ENCODE results near the gene GPR68.
"Not testable (repeated sequence)": the region's sequence is repeated elsewhere in the genome, so short reads cannot be mapped to it uniquely, and the experiment has no call there.

GPR68 gene

DNA sequence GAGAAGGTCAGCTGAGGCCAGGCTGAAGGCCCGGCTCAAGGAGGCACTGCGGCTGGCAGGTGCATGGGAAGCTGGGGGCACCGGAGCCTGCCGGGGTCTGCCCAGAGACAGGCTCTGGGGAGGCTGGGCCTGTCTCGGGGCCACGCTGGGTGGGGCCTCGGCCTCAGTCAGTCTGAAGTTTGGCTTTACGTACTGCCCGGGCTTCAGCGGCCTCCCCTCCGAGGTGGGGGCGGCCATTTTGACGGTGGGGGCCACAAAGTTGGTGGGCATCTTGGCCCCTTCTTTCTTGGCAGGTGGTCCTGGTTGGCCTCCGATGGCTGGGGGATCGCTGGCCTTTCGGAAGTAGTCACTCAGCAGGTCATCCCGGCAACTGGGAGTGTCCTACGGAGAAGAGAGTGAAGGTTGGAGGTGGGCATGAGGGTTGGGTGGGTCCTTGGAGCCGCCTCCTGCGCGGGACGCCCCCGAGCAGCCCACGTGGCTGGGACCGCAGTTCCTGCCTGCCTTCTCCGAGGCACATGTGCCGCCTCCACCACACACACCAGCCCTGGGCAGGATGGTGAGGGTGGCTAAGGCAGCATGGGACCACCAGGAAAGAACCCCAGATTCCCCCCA lies 28.9 kb upstream of the GPR68 start:
- H3K4me3 ChIP-seq (ENCODE audit: low read depth, low read length), result no peak overlapping the region

DNA sequence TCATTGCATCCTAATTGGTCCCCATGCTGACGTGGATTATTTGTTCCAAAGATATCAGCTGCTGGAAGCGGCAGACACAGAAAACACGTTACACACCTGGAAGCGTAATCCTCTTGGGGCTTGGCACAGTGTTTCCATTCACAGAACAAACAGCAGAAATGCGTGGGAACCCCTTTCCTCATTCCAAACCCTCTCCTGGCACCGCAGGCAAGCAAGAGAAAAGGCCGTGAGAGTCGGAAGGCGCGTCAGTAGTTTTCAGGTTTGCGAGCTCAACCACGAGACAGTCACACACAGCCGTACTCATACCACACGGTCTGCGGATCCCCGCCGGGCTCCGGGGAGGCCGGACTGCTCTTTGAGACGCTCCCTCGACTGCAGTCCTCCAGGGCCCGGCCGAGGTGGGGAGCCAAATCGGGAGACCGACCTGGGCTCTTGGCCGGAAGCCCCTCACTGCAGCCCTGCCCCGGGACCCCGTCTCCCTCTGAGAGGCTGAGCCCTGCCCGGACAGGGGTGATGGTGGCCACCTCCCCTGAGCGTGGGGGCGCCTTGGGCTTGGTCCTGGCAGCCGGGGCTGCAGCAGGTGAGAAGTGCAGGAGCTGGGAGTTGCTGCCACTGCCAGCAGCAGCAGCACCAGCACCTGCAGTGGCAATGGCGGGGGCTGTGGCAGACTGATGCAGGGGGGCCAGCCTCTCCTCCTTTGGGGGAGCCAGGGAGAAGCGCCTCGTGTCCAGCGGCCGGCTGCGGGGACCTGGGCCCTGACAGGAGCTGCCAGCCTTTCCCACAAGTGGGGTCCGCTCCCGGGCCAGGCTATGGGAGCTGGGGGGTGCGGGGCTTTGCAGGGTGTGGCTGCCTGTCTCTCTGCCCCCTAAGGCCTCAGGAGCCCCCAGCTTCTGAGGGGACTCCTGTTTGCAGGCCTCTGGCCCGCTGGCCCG lies 28.1 kb upstream of the GPR68 start:
- no peak overlapping the region for H3K4me3 ChIP-seq (ENCODE audit: low read depth, low read length)

DNA sequence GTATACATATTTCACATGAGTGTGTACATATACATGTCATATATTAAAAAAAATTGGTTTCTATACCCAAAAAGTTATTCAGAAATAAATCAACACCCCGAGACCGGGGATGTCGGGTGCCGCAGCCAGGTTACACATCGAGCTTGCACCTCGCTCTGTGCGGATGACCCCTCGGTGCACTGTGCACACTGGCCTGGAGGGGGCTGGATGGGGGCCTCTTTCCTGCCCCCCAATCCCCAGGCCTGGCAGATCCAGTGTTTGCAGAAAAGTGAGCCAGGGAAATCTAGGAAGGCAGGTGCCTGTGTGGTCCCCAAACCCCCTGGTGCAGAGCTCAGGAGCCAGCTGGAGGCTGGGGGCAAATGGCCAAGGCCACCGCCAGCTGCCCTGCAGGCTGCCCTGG lies 27.1 kb upstream of the GPR68 start:
- no peak overlapping the region for H3K4me3 ChIP-seq (ENCODE audit: low read depth, low read length)

DNA sequence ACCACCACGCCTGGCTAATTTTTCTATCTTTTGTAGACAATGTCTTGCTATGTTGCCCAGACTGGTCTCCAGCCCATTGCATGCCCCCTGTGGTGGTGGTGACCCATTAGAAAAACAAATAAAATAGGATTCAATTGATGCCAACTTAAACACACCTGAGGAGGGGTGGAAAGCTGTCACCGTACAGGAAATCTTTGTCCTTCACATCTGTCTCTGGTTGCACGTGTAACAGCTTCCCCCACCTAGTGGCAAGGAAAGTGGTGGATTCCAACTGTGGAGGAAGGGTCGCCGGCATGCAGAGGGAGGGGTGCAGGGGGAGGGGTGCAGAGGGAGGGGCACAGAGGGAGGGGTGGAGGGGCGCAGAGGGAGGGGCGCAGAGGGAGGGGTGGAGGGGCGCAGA lies 26.1 kb upstream of the GPR68 start:
- H3K4me3 ChIP-seq (ENCODE audit: low read depth, low read length), result no peak overlapping the region

DNA sequence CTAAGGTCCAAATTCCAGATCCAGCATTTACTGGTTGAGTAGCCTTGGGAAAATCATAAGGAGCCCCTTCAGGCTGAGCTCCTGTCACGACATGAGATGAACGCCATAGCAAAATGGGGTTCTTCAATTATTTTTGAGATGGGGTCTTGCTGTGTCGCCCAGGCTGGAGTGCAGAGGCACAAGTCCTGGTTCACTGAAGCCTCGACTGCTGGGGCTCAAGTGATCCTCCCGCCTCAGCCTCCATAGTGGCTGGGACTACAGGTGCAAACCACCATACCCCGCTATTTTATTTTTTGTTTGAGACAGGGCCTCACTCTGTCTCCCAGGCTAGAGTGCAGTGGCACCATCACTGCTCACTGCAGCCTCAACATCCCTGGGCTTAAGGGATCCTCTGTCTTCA lies 25.7 kb upstream of the GPR68 start:
- H3K4me3 ChIP-seq (ENCODE audit: low read depth, low read length), result no peak overlapping the region

DNA sequence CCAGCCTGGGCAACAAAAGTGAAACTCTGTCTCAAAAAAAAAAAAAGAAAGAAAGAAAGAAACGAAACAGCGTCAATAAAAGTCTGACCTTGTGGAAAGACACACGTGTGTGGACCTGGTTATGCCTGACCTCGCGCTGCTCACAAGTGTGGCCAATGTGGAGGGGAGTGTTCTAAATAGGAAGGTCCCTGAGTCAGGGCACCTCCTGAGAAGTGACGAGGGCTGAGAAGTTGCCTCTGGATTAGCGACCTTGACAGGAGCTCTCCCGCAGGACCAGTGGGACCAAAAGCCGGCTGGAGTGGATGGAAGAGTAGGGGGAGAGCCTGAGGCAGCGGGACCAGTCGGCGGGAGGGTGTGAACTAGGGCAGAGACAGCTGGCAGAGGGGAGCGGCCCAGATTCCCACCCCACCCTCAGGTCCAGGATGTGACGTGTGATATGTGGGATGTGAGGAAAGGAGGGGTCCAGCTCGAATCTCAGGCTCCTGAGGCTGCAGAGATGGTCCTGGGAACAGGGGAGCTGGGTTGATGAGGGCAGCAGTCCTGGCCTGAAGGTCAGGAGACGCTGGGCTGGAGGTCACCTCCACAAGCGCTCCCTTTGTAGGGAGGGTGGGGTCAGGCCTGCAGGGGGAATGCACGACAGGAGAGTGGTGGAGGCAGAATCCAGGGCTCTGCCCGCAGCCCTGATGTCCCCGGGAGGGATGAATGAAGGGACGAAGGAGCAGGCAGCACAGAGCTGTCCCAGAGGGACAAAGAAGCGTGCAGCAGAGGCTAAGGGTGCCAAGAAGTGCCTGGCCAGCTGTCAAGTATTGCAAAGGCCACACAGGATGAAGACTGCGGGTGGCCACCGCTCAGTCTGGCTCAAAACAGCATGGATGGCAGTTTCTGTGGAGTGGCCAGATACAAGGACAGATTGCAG lies 24.8 kb upstream of the GPR68 start:
- no peak overlapping the region for H3K4me3 ChIP-seq (ENCODE audit: low read depth, low read length)

DNA sequence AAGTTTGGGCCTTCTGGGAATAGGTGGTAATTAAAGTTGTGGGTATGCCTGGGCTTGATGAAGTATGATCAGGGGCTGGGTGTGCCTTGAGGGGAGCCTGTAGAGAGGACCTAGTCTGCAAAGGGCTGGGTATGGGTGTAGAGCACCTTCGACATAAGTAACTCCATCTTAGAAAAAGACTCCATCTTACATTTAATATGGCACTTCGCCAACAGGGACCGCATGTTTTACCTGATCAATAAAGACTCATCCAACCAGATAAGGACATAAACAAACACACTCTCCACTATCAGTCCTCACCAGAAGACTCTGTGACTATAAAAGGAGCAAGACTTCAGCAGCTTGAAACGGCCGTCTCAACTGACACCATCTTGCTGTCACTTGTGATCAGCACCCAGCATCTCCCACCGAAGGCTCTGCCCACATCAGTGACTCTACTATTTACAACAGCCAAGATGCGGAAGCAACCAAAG lies 23.5 kb upstream of the GPR68 start:
- no peak overlapping the region for H3K4me3 ChIP-seq (ENCODE audit: low read depth, low read length)

DNA sequence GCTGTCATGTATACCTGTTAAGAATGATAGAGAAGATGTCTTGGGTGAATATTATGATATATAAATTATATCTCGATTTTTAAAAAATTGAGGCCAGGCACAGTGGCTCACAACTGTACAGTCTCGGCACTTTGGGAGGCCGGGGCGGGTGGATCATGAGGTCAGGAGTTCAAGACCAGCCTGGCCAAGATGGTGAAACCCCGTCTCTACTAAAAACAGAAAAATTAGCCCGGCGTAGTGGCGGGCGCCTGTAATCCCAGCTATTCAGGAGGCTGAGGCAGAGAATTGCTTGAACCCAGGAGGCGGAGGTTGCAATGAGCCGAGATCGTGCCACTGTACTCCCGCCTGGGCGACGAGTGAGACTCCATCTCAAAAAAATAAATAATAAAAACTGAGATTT lies 21.8 kb upstream of the GPR68 start:
- H3K4me3 ChIP-seq (ENCODE audit: low read depth, low read length), result not testable (repeated sequence)

DNA sequence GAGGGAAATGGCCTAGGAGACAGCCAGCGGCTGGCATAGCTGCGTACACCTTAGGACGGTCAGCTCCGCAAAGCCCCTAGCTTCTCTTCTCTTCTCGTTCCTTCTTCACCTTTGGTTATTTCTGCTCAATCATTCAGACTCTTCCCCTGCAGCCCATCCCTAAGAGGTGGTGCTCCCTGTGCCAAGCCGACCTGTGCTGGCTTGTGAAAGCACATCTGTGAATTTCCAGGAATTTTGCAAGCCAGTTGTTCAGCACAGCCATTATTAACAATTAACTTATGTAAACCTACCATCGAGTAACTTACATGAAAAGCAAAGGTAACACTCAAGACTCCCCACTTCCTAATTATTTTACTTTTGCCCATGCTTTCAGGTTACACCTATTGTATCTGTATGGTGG lies 20.9 kb upstream of the GPR68 start:
- H3K4me3 ChIP-seq (ENCODE audit: low read depth, low read length), result no peak overlapping the region

DNA sequence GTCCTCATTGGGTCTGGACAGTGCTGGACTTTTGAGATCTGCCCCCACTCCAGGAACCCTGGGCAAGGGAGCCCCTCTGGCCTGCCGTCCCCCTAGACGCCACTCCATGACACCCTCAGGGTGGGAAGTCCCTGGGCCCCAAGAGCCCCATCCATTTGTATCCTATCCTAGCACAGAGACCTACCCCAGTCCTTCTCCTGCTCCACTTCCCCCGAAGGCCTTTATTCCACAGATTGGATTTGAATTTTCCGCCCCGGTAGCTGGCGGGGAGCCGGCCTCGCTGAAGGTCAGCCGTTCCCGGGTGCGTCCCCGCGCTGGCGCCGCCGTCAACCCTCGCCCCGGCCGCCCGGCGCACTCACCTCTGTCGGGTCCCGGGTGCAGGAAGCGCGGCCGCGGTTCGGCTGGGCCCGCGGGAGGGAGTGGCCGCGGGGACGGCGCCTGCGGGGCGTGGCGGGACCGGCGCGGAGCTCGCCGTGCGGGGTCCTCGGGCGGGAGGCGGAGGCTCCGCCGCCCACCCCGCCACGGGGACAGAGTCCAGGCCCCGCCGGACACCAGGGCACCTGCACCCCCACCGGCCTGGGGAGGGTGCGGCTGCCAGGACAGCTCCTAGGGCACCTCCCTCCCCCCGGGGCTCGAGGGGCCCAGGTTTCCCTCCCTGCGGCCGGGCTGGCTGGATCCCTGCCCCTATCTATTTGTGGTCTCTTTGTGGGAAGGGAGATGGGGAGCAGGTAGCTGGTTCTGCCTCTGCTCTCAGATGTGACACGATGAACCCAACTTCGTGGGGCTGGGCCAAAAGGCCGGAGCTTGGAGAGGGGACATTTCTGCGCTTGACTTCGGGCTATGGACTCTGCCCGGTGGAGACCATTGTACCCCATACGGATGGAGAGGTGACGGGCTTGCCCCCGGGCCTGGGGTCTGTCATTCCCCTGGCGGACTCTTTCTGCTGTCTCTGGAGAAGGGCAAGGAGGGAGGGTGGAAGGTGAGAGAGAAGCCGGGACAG lies 19.9 kb upstream of the GPR68 start:
- H3K4me3 ChIP-seq (ENCODE audit: low read depth, low read length), result peak overlapping the region; percentile 34

DNA sequence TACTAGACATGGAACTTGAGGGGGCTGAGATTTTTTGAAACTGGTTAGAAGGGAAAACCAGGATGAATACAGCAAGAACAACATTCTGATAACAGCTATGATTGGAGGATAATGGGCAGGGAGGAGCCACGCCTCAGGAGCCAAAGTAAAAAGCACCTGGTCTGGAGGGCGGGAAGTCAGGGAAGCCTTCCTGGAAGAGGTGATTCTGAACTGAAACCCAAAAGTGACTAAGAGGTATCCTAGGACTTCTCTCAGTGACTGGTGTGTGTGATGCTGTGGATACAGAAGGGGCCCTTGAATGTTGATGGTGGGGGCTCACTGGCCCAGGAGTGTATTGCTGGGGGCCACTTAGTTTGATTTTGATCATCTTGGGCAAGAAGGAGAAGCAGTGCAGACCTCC lies 18.8 kb upstream of the GPR68 start:
- no peak overlapping the region for H3K4me3 ChIP-seq (ENCODE audit: low read depth, low read length)

DNA sequence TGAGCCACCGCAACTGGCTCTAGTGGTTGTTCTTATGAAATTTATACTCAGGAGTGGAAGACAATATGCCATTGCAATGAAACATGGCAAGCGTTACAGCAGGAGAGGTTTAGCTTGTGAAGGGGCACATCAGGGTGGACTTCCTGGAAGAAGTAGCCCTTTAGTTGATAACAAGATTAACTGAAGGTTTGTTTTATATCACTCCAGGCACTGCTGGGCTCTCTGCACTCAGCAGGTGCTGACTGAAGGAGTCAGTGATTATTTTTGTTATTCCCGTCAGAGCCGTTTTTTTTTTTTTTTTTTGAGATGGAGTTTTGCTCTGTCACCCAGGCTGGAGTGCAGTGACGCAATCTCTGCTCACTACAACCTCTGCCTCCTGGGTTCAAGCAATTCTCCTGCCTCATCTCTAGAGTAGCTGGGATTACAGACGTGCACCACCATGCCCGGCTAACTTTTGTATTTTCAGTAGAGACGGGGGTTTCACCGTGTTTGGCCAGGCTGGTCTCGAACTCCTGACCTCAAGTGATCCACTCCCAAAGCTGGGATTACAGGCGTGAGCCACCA lies 17.6 kb upstream of the GPR68 start:
- no peak overlapping the region for H3K4me3 ChIP-seq (ENCODE audit: low read depth, low read length)

DNA sequence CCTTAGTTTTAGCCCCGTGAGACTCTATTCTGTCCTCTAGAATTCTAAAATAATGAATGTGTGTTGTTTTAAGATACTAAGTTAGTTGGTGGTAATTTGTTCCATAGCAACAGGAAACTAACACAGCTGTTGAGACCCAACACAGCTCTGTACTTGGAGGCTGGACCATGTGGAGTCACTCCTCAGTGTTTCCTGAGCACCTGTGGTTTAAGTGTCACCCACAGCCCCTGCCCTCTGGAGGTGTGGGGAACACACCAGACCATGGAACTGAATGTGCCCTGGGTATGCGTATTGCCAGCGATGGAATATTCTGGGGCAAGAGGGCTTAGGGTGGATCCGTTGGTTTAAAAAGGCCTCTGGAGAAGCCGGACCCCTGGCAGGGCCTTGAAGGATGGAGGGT lies 16.6 kb upstream of the GPR68 start:
- no peak overlapping the region for H3K4me3 ChIP-seq (ENCODE audit: low read depth, low read length)

DNA sequence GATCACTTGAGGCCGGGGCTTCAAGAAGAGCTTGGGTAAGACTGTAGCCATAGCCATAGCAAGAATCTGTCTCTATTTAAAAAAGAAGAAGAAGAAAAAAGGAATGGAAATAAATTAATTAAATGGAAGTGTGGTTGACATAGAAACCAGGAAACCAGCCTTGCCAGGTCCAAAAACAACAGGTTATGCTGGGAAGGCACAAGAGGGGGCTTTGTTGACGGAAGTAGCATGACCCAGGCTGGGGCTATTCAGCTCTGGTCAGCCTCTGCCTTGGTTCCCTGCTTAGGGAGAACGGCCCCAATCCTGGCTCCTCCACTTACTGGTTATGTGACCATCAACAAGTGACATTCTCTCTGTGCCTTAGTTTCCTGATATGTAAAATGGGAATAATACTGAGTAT lies 14.4 kb upstream of the GPR68 start:
- no peak overlapping the region for H3K4me3 ChIP-seq (ENCODE audit: low read depth, low read length)

DNA sequence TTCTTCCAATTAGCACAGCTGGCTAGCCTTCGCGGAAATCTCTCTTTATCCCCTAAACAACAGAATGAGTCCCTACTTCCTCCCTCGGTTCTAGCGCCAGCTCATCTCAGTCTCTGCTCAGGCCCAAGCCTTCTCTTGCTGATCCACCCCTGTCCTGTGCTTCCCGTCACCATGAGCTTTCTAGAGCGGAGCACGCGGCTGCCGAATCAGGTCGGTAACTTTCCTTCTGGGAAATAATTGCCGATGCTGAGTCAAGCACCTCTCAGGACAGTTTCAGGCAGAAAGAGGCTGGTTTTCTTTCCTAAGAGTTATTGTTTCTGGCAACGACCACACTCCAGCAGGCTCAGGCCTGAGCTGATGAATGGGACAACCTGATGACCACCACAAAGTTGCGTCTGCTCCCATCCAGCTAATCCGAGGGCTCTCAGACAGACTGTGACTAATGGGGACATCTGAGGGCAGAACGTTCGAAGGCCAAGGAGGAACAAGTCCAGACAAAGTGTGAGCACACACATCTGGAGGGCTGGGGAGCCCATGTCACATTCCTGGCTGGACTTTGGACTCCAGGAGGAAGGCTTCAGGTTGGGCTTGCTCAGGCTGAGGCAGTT lies 13.6 kb upstream of the GPR68 start:
- H3K4me3 ChIP-seq (ENCODE audit: low read depth, low read length), result no peak overlapping the region

DNA sequence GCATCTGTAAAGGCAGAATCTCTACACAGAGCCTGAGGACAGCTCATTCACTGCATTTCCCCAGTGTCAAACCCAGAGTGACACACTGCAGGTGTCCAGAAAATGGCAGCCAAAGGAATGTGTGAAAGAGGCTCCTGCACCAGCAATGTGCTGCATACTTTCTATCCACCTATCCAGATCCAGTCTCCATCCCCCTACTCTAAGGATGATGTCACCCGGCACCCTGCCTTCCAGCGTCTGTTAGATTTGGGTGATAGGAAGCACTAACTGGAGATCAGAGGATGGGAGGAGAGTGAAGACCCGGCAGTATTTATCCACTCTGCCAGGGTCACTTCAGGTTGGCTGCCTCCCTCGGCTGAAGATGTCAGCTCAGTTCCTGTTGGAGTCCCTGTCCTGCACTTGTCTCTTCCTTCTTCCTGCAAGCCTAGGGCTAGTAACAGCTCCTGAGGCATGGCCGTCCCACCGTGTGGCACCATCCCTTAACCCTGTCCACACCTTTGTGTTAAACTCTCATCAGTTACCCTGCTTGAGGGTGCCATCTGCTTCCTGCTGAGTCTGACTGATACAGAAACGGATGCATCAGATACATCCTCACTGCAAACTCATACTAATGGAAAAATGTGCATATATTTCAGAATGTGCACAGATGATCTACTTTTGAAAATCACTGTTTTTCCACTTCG lies 13.0 kb upstream of the GPR68 start:
- H3K4me3 ChIP-seq (ENCODE audit: low read depth, low read length), result no peak overlapping the region

DNA sequence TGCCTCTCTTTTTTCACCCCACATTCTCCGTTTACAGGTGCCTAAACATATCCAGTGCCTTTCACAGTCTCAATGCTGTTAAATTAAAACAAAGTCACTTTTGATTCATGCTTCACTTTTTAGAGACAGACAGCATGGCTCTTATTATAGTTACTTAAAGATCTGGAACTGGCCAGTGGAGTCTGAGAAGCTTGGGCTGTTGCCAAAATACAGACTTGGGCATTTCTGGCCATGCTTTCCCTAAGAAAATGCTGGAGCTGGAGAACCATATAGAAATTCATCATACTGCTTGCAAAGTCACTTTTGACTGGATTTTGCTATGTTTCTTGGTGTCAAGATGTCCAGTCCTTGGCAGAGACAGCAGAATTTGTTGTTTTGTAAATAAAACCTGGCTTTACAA lies 12.2 kb upstream of the GPR68 start:
- H3K4me3 ChIP-seq (ENCODE audit: low read depth, low read length), result no peak overlapping the region

DNA sequence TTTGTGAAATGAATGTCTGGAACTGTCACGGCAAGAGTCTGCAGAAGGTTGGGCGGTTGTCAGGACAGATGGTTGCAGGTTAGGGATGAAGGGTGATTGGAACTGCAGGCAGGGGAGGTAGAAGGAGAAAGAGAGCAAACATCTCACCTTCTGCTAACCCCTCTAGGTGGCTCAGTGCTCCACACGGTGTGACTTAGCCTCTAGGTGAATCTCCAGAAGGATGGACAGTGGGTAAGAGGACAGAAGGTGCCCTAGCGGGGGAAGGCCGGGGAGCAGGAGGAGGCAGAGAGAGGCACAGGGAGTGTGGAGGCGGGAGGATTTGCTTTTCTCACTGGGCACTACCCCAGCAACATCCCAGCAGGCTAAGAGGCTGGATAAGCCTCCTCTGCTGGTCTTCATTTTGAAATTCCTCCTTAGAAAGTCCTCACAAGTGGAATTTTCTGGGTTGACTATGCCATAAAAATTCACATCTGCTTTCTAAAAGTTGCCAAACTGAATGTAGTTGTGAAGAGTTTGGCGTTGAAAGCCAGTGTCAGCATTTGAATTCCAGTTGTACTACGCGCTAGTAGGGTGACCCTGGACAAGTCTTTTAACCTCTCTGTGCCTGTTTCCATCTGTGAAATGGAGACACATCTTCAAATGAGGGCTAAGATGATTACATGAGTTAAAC lies 10.7 kb upstream of the GPR68 start:
- H3K4me3 ChIP-seq (ENCODE audit: low read depth, low read length), result no peak overlapping the region
